A549 (cell line): ENCODE data around the gene SLC2A10.

ENCODE experiments used
- CBX2 ChIP-seq: fragments of 200-600 bp; sonication (generic); IDR thresholded peaks from 2 replicates; pipeline ENCODE4 v1.6.1; 2016; ENCODE audit warnings: low read depth, mild to moderate bottlenecking, borderline replicate concordance
- CBX8 ChIP-seq: fragments of 200-600 bp; sonication (generic); IDR thresholded peaks from 2 replicates; pipeline ENCODE4 v1.6.1; 2016
- CTCF ChIP-seq: fragments of >200 bp; sonication (Bioruptor Twin); formaldehyde crosslinking; IDR thresholded peaks from 3 replicates; pipeline ENCODE4 v1.5.1; 2016
- ESRRA ChIP-seq: fragments of 150-350 bp; IDR thresholded peaks from 2 replicates; pipeline ENCODE4 v1.6.1; 2014; ENCODE audit warnings: mild to moderate bottlenecking, low read length, borderline replicate concordance
- GATA3 ChIP-seq: IDR thresholded peaks from 2 replicates; pipeline ENCODE4 v1.6.1; 2012; ENCODE audit warnings: borderline replicate concordance
- HOXA7 ChIP-seq: fragments of 250-450 bp; sonication (Bioruptor Pico); IDR thresholded peaks from 2 replicates; pipeline ENCODE4 v1.5.0; 2020; ENCODE audit warnings: mild to moderate bottlenecking, moderate library complexity
- RAD21 ChIP-seq, 2 experiments: fragments of >200 bp in 1 of 2; sonication (Bioruptor Twin) in 1 of 2; formaldehyde crosslinking in 1 of 2; IDR thresholded peaks in 1 of 2; conservative IDR thresholded peaks in 1 of 2; 2 replicates in 1 of 2; 3 replicates in 1 of 2; pipeline ENCODE4 v1.6.1; 2012 to 2018; ENCODE audit warnings: inconsistent platforms in 1 of 2
- RCOR1 ChIP-seq: fragments of 150-350 bp; IDR thresholded peaks from 2 replicates; pipeline ENCODE4 v1.6.1; 2014; ENCODE audit warnings: antibody characterized with exemption, low read length, low read depth
- SMC3 ChIP-seq: fragments of >200 bp; sonication (Bioruptor Twin); formaldehyde crosslinking; IDR thresholded peaks from 3 replicates; pipeline ENCODE4 v1.6.1; 2018; ENCODE audit warnings: inconsistent platforms

DNA sequence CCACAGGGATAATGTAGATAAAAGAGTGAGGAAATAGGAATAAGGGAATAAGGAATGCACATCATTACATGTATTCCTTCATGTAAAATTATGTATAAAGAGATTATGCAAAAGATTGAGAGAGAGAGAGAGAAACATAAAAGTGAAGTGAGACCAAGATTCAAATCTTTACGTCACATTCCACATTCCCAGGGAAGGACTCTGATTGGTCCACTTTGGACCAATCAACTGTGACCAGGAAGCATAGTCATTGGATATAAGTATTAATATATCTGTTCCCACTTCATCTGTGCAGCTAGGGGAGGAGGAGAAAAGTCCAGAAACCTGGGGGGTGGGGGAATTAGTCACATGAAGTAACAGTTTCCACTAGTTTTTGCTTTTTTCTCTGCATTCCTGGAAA lies 66.4 kb downstream of the SLC2A10 start:
- TF ChIP-seq CTCF (no peak), ESRRA (no peak), HOXA7 (CRISPR knock-in tag) (no peak), RCOR1 (no peak), CBX8 (no peak), SMC3 (no peak), CBX2 (no peak), RAD21 (conservative IDR thresholded peaks at IDR 0.05 in 1 of 2, IDR thresholded peaks at IDR 0.05 in 1 of 2) (no peak), GATA3 (no peak)
